Upper lobe of left lung (tissue), 4 donors: ENCODE data around the gene TMF1.

ENCODE experiments used
- CTCF ChIP-seq, 6 experiments: fragments of 450-650 bp in 4 of 6; fragments of 200-600 bp in 2 of 6; sonication (generic) in 2 of 6; IDR thresholded peaks; one replicate each; pipeline ENCODE4 v1.5.1; 2016 to 2019; ENCODE audit warnings: antibody characterized with exemption in 6 of 6
- EP300 ChIP-seq, 4 donors: sonication (generic); formaldehyde crosslinking; IDR thresholded peaks; one replicate each; pipeline ENCODE4 v1.5.1; 2017; ENCODE audit warnings: antibody characterized with exemption in 4 of 4, control low read depth in 2 of 4
- POLR2A ChIP-seq, 4 donors: fragments of 450-650 bp; IDR thresholded peaks; one replicate each; pipeline ENCODE4 v1.5.1; 2016 to 2017; ENCODE audit warnings: antibody characterized with exemption in 4 of 4, mild to moderate bottlenecking in 2 of 4
- POLR2AphosphoS5 ChIP-seq, 2 donors: sonication (generic); formaldehyde crosslinking; IDR thresholded peaks; one replicate each; pipeline ENCODE4 v1.5.1; 2017; ENCODE audit warnings: antibody characterized with exemption in 2 of 2

- TF ChIP-seq CTCF (IDR thresholded peaks at IDR 0.05) (no peak), POLR2A (IDR thresholded peaks at IDR 0.05) (no peak), POLR2AphosphoS5 (IDR thresholded peaks at IDR 0.05) (no peak), EP300 (IDR thresholded peaks at IDR 0.05) (no peak)
Measured at GRCh38 chr3:69059688-69060087, 7.6 kb upstream of the TMF1 start.
